ENCODE measurements around the gene CYFIP1.

DNA sequence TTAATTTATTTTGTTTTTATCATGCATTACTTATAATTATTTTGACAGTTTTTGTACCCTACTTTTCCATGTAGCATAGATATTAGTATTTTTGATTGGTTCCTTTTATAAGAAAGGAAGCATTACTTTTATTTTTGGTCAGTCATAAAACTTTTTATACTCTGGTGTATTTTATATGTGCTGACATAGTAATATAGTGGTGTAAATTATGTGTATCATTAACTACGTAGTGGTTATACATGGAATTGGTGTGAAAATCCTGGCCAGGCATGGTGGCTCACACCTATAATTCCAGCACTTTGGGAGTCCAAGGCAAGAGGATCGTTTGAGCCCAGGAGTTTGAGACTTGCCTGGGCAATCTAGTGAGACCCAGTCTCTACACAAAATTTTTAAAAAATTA, 160.5 kb downstream of the CYFIP1 start:
- TF ChIP-seq, protein P1, sequence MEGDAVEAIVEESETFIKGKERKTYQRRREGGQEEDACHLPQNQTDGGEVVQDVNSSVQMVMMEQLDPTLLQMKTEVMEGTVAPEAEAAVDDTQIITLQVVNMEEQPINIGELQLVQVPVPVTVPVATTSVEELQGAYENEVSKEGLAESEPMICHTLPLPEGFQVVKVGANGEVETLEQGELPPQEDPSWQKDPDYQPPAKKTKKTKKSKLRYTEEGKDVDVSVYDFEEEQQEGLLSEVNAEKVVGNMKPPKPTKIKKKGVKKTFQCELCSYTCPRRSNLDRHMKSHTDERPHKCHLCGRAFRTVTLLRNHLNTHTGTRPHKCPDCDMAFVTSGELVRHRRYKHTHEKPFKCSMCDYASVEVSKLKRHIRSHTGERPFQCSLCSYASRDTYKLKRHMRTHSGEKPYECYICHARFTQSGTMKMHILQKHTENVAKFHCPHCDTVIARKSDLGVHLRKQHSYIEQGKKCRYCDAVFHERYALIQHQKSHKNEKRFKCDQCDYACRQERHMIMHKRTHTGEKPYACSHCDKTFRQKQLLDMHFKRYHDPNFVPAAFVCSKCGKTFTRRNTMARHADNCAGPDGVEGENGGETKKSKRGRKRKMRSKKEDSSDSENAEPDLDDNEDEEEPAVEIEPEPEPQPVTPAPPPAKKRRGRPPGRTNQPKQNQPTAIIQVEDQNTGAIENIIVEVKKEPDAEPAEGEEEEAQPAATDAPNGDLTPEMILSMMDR (IDR thresholded peaks at IDR 0.05; ENCODE audit: insufficient read depth, low read length): no peak
- TF ChIP-seq POLR2AphosphoS5 (IDR thresholded peaks at IDR 0.05; ENCODE audit: low read depth) (no peak), GABPA (IDR thresholded peaks at IDR 0.05; ENCODE audit: low read depth) (no peak)

Measured in HL-60 (cell line).